ENCODE data around the gene XRCC2. TPM values are rescaled to one million over a fixed set of nuclear protein-coding genes. Genes with fewer than 3 reads are reported as not detected.

XRCC2 gene
- total and polyA plus RNA-seq, 2 of the 4 experiments (the other 2 are of a cell fraction), result 2.2 to 3.6 TPM

- Histone ChIP-seq H3K79me1 (ENCODE audit: low read depth in 1 of 2, low read length in 2 of 2) (no peaks in the 10 kb centered on the region), H2BK15ac (ENCODE audit: low read depth, low read length) (no peak overlapping the region), H3K4me2 (ENCODE audit: low read depth, low read length) (no peak overlapping the region), H3K27ac (ENCODE audit: insufficient read depth, low read length) (no peak overlapping the region), H3K27me3 (ENCODE audit: control insufficient read depth, insufficient read depth, low read length) (no peaks in the 10 kb centered on the region), H2BK5ac (ENCODE audit: low read depth, low read length, poor library complexity, severe bottlenecking) (no peak overlapping the region), H4K5ac (ENCODE audit: low read depth, low read length) (no peak overlapping the region), H2AFZ (replicated peaks; ENCODE audit: low read length, poor library complexity) (no peak overlapping the region), H2AK9ac (replicated peaks; ENCODE audit: low read depth, low read length, poor library complexity) (no peak overlapping the region), H3K4ac (ENCODE audit: low read depth, low read length) (no peak overlapping the region), H4K8ac (ENCODE audit: low read depth in 2 of 2, low read length in 2 of 2) (no peak overlapping the region), H3K9me3 (ENCODE audit: control insufficient read depth, insufficient read depth, low read length) (peaks cover 4% of the 10 kb centered on the region), H3K9ac (ENCODE audit: low read depth, low read length) (no peak overlapping the region), H3K14ac (replicated peaks; ENCODE audit: low read depth, low read length) (no peak overlapping the region), H3K56ac (ENCODE audit: extremely low read depth, insufficient read depth, low read length) (no peak overlapping the region), H3K18ac (ENCODE audit: low read depth, low read length) (no peak overlapping the region), H2BK120ac (ENCODE audit: low read depth, low read length) (no peak overlapping the region), H3K4me1 (ENCODE audit: control insufficient read depth, insufficient read depth, low read length) (no peaks in the 10 kb centered on the region), H3K4me3 (ENCODE audit: insufficient read depth, low read depth, low read length) (no peak overlapping the region), H4K91ac (ENCODE audit: insufficient read depth, low read depth, low read length) (no peak overlapping the region), H2AK5ac (ENCODE audit: low read depth, low read length) (no peak overlapping the region), H4K20me1 (ENCODE audit: insufficient read depth, low read length) (no peaks in the 10 kb centered on the region), H2BK20ac (ENCODE audit: low read depth, low read length) (no peak overlapping the region), H3K36me3 (ENCODE audit: control insufficient read depth, insufficient read depth, low read length) (no peaks in the 10 kb centered on the region), H3K23ac (ENCODE audit: low read depth, low read length) (no peak overlapping the region), H3K9me1 (ENCODE audit: insufficient read depth, low read length) (no peaks in the 10 kb centered on the region)
- no peak for DNase-seq
- no TSS peak for BruUV-seq (replicated peaks)
- POLR2A ChIA-PET (ENCODE audit: unreplicated experiment), result no interaction called here
- dilution Hi-C loops (cut with HindIII; ENCODE audit: low sequenced_read_pairs, unreplicated experiment) (no loop called here), intact Hi-C loops (cut with micrococcal nuclease) (loop anchor here (5.0 to 10.0 kb wide), 2 partner anchors 240 to 518 kb away; no protein-coding TSS in a partner anchor), in situ Hi-C loops (cut with MboI; ENCODE audit: low sequenced_read_pairs) (no loop called here)
- CTCF ChIA-PET, result no interaction called here
- TF ChIP-seq MXI1 (IDR thresholded peaks at IDR 0.05; ENCODE audit: borderline replicate concordance, low read depth, low read length), result no peak
- no peak for TF ChIP-seq CHD1 (IDR thresholded peaks at IDR 0.05; ENCODE audit: low read depth, low read length)
- TF ChIP-seq POLR2A (IDR thresholded peaks at IDR 0.05; ENCODE audit: low read depth, low read length), result no peak
- no peak for TF ChIP-seq MAZ (IDR thresholded peaks at IDR 0.05; ENCODE audit: borderline replicate concordance, low read depth, low read length)
- TF ChIP-seq FOS (IDR thresholded peaks at IDR 0.05; ENCODE audit: low read depth, low read length), result no peak
- no peak for ATAC-seq (ENCODE audit: low read depth)
- WGBS, 2 experiments (ENCODE audit: extremely low coverage in 2 of 2, insufficient read length in 1 of 2), result no CpG with 5 or more reads among the region's 1 CpG
Measured at GRCh38 chr7:152704796-152705384, 28.9 kb upstream of the XRCC2 start.

Data from IMR-90 (cell line).